AG04449 (cell line): ENCODE results near the gene PPP6R1.
"Not testable (repeated sequence)": the region's sequence is repeated elsewhere in the genome, so short reads cannot be mapped to it uniquely, and the experiment has no call there.

Experiments used
- CTCF ChIA-PET: fragments of 350-600 bp; formaldehyde crosslinking; extraction: SDS; loops from one replicate; lab custom pipeline; 2021; ENCODE audit warnings: antibody characterized with exemption; lab: Yijun Ruan, JAX
- POLR2A ChIA-PET: fragments of 400-600, 350-600 bp; formaldehyde crosslinking; extraction: SDS; loops from one replicate; lab custom pipeline; 2020; ENCODE audit warnings: antibody characterized with exemption, inconsistent platforms; lab: Yijun Ruan, JAX
- DNase-seq: peaks from one replicate; pipeline ENCODE4 v3.0.0-alpha.2; 2010; ENCODE audit warnings: low read depth, low spot score
- H3K4me3 ChIP-seq: 2 replicates; pipeline ENCODE4 v1.5.1; 2011; ENCODE audit warnings: low read depth, mild to moderate bottlenecking, control low read depth, low read length
- TF ChIP-seq, protein P1 (sequence below): IDR thresholded peaks from one replicate; pipeline ENCODE4 v1.5.1; 2011; ENCODE audit warnings: mild to moderate bottlenecking, moderate library complexity, low read length, control low read depth, inconsistent platforms; ENCODE audit not compliant: insufficient read depth; ENCODE audit errors: missing control alignments

The PPP6R1 gene

DNA sequence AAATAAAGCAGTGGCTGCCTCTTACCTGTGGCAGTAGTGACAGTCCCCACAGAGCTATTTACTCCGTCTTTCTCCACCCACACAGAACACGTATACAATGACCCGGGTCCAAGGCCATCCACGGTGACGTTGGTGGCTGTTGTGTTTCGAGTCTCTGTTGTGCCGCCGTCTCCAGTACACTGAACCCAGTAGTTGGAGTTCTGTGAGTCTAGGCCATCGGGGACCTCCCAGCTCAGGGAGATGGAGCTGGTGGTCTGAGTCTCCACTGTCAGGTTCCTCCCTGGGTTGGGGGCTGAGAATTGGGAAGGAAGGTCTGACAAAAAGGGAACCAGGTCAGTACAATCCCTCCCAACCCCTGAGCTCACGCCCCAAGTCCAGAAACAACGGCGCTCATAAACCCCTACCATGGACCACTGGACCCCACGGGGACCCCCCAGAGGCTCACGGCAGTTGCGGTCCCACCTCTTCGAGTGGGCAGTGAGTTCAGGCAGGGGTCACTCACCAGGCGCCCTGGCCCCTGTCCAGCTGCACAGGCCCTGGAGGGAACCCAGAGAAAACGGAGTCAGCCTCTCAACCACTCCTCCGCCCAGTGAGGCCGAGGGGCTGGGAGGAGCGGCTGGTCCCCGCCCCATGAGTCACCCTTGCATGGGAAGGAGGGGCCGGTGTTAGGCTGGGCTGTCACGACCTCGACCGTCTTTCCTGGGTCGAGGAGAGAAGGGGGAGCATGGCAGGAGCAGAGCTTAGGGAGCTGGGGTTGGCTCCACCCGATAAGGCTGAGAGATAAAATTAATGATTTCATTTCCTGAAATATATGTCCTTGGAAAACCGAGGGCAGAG, 51.9 kb downstream of the PPP6R1 start:
- DNase-seq: no peak
- POLR2A ChIA-PET: interaction anchor here (1.1 to 1.3 kb wide), 3 partner anchors 10 to 201 kb away, joined by 3 read pairs; partner anchors contain the start of gene UBE2S
- TF ChIP-seq, protein P1, sequence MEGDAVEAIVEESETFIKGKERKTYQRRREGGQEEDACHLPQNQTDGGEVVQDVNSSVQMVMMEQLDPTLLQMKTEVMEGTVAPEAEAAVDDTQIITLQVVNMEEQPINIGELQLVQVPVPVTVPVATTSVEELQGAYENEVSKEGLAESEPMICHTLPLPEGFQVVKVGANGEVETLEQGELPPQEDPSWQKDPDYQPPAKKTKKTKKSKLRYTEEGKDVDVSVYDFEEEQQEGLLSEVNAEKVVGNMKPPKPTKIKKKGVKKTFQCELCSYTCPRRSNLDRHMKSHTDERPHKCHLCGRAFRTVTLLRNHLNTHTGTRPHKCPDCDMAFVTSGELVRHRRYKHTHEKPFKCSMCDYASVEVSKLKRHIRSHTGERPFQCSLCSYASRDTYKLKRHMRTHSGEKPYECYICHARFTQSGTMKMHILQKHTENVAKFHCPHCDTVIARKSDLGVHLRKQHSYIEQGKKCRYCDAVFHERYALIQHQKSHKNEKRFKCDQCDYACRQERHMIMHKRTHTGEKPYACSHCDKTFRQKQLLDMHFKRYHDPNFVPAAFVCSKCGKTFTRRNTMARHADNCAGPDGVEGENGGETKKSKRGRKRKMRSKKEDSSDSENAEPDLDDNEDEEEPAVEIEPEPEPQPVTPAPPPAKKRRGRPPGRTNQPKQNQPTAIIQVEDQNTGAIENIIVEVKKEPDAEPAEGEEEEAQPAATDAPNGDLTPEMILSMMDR: no peak
- CTCF ChIA-PET: interaction anchor here (1.4 kb wide), 1 partner anchor 211 kb away, joined by 3 read pairs; no protein-coding TSS in a partner anchor
- H3K4me3 ChIP-seq: peak overlapping the region; percentile 40

DNA sequence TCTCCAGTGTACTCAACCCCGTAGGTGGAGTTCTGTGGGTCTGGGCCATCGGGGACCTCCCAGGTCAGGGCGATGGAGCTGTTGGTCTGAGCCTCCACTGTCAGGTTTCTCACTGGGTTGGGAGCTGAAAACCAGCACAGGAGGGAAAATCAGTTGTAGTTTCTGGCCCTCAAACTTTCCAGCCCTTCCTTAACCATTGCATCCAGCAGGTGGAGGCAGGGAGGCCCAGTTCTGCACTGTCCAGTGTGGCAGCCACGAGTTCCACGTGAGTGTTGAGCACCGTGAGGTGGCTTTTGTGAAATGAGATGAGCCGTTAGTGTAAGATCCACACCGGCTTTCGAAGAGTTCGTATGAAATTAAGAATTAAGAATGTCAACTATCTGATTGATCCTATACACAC, 56.6 kb downstream of the PPP6R1 start:
- DNase-seq, H3K4me3 ChIP-seq, POLR2A ChIA-PET: not testable (repeated sequence)
- CTCF ChIA-PET: interaction anchor here (2.1 kb wide), 1 partner anchor 42 kb away, joined by 6 read pairs; no protein-coding TSS in a partner anchor
- TF ChIP-seq, protein P1: peak; percentile 6

DNA sequence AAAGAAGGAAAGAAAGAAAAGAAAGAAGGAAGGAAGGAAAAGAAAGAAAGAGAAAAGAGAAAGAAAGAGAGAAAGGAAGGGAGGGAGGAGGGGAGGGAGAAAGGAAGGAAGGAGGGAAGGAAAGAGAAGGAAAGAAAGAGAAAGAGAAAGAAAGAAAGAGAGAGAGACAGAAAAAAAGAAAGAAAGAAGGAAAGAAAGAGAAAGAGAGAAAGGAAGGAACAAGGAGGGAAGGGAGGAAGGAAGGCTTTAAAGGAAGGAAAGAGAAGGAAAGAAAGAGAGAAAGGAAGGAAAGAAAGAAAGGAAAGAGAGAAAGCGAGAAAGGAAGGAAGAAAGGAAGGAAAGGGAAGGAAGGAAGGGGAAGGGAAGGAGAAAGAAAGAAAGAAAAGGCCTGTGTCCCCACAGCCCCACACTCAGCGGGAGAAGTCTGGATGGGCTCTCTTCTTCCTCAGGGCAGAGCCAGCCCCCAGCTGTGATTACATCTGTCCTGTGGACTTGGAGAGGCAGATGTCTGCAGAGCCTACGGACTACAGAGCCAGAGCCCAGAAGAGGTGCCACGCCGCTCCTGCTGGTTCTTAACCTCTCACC, 59.1 kb downstream of the PPP6R1 start:
- no peak for DNase-seq
- no peak overlapping the region for H3K4me3 ChIP-seq
- ChIA-PET POLR2A (no interaction called here), CTCF (no interaction called here)
- TF ChIP-seq, protein P1: no peak

DNA sequence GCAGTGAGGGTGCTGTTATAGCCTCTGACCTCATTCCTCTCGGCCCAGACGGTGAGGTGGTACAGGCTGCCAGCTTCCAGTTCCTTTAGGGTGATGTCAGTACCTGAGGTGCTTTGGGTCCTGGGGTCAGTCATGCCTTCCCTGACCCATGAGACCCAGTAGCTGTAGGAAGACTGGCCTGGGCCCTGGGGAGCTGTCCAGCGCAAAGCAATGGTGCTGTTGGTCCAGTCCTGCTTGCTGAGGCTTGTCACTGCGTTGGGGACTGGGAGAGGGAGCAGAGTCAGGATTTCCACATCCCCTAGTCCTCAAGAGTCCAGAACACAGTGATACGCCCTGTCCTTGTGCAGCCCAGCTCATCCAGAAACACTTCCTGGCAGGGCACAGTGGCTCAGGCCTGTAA, 60.2 kb downstream of the PPP6R1 start:
- ChIA-PET POLR2A (no interaction called here), CTCF (interaction anchor here (0.9 to 1.8 kb wide), 4 partner anchors 21 to 220 kb away, joined by 3 to 6 read pairs (median 4); no protein-coding TSS in a partner anchor)
- H3K4me3 ChIP-seq: no peak overlapping the region
- no peak for DNase-seq
- TF ChIP-seq, protein P1: no peak

DNA sequence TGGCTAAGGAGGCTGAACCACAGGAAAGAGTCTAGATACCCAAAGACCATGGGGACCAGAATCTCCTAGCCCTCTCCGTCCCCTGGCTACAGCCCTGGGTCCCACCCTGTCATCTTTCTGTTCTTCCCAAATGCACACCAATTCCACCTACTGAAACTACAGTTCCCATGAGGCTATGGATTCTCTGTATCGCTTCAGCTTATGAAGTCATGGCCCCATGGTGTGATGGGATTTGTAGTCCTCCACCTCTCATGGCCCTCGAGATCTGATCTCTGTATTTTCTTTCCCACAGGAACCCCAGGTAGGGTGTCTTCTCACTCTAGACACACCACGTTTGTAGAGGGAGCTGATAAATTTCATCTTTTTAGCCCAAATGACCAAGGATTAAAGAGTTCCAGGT, 61.3 kb downstream of the PPP6R1 start:
- ChIA-PET CTCF (interaction anchor here (1.0 to 1.8 kb wide), 3 partner anchors 12 to 221 kb away, joined by 3 to 6 read pairs (median 4); partner anchors contain the start of gene PTPRH), POLR2A (no interaction called here)
- TF ChIP-seq, protein P1: no peak
- DNase-seq: no peak
- no peak overlapping the region for H3K4me3 ChIP-seq

DNA sequence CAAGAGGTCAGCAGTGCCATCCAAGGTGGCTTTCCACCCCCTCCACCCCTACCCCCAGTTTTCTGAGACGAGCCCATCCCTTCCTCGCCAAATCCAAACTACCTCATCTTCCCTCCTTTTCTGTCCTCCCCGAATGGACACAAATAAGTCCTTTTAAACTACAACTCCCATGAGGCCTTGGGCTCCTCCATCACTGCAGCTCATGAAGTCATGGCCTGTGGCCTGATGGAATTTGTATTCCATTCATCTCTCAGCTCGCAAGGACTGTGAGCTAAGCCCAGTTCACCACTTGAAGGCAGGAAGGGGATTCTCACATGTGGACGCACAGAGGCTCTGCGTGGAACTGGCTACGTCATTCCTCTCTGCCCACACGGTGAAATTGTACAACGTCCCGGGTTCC, 62.0 kb downstream of the PPP6R1 start:
- DNase-seq: no peak
- TF ChIP-seq, protein P1: no peak
- ChIA-PET CTCF (no interaction called here), POLR2A (no interaction called here)
- H3K4me3 ChIP-seq: no peak overlapping the region
